Stimulated activated CD8-positive, alpha-beta memory T cell treated with anti-CD3 and anti-CD28 coated beads, Interleukin-2, amount 100 ng/mL, for 48 hours (primary cell): ENCODE results near the gene ACSF3.

Experiments
- DNase-seq, 2 donors: peaks; one replicate each; pipeline ENCODE4 v3.0.0-alpha.2; 2020; ENCODE audit warnings: low read depth in 2 of 2

Gene ACSF3

GRCh38 chr16:89112377-89113151, 18.9 kb downstream of the ACSF3 start:
- DNase-seq: no peak

- no peak for DNase-seq
Measured at GRCh38 chr16:89113152-89113547, 19.5 kb downstream of the ACSF3 start.

GRCh38 chr16:89113661-89114060, 20.0 kb downstream of the ACSF3 start:
- no peak for DNase-seq

- DNase-seq: no peak
Measured at GRCh38 chr16:89114159-89114981, 20.7 kb downstream of the ACSF3 start.

GRCh38 chr16:89115216-89115861, 21.7 kb downstream of the ACSF3 start:
- DNase-seq: peak; percentile 65 to 80

GRCh38 chr16:89116341-89117226, 22.9 kb downstream of the ACSF3 start:
- no peak for DNase-seq

GRCh38 chr16:89117227-89117974, 23.7 kb downstream of the ACSF3 start:
- DNase-seq: no peak

- DNase-seq: no peak
Measured at GRCh38 chr16:89117975-89118289, 24.3 kb downstream of the ACSF3 start.

- DNase-seq: no peak
Measured at GRCh38 chr16:89118361-89119165, 24.9 kb downstream of the ACSF3 start.

- no peak for DNase-seq
Measured at GRCh38 chr16:89119166-89119621, 25.5 kb downstream of the ACSF3 start.

- DNase-seq: no peak
Measured at GRCh38 chr16:89119661-89120141, 26.0 kb downstream of the ACSF3 start.

- no peak for DNase-seq
Measured at GRCh38 chr16:89120281-89120680, 26.6 kb downstream of the ACSF3 start.

- DNase-seq: no peak
Measured at GRCh38 chr16:89120921-89121351, 27.3 kb downstream of the ACSF3 start.

GRCh38 chr16:89121691-89122321, 28.2 kb downstream of the ACSF3 start:
- no peak for DNase-seq

- no peak for DNase-seq
Measured at GRCh38 chr16:89122322-89122851, 28.7 kb downstream of the ACSF3 start.

- no peak for DNase-seq
Measured at GRCh38 chr16:89123001-89123830, 29.6 kb downstream of the ACSF3 start.

GRCh38 chr16:89123831-89124100, 30.1 kb downstream of the ACSF3 start:
- no peak for DNase-seq

- no peak for DNase-seq
Measured at GRCh38 chr16:89129378-89129777, 35.7 kb downstream of the ACSF3 start.
